K562 (cell line): ENCODE data around the gene SP2. TPM values are rescaled to one million over a fixed set of nuclear protein-coding genes. Genes with fewer than 3 reads are reported as not detected.

ENCODE experiments used
- LARP7 ChIP-seq: fragments of 450-650 bp; IDR thresholded peaks from 2 replicates; pipeline ENCODE4 v1.6.1; 2016
- TEAD1 ChIP-seq, 2 experiments: fragments of 450-650 bp in 1 of 2; sonication (generic) in 1 of 2; formaldehyde crosslinking; IDR thresholded peaks; 2 replicates each; pipeline versions ENCODE4 v1.4.0 to v1.8.0; 2020 to 2022; ENCODE audit warnings: mild to moderate bottlenecking in 2 of 2, missing genetic modification reagents in 1 of 2
- ZBTB11 ChIP-seq, 3 experiments: fragments of 200-800 bp in 1 of 3; fragments of 250-450 bp in 1 of 3; fragments of 450-650 bp in 1 of 3; sonication (Bioruptor Pico) in 1 of 3; sonication (Bioruptor generic) in 1 of 3; formaldehyde crosslinking in 1 of 3; IDR thresholded peaks; 2 replicates each; pipeline versions ENCODE4 v1.6.1 to v1.8.0; 2016 to 2022; ENCODE audit warnings: mild to moderate bottlenecking in 2 of 3, missing genetic modification characterization in 2 of 3, missing compliant biosample characterization in 1 of 3, moderate library complexity in 1 of 3
- ZHX1 ChIP-seq: fragments of 150-350 bp; conservative IDR thresholded peaks from 2 replicates; pipeline ENCODE4 v1.6.1; 2014; ENCODE audit warnings: low read length
- ZNF766 ChIP-seq: fragments of 200-800 bp; sonication (Bioruptor generic); conservative IDR thresholded peaks from 2 replicates; pipeline ENCODE4 v1.6.1; 2016; ENCODE audit warnings: missing genetic modification characterization, missing compliant biosample characterization
- polyA plus RNA-seq, 8 experiments: library from polyadenylated mRNA; depleted of rRNA in 4 of 8; stranded (reverse) in 5 of 8; unstranded in 3 of 8; fragments of >200 nt; fragmentation: Nextera tagmentation in 2 of 8; fragmentation: Illumina TruSeq in 1 of 8; extraction: Ambion mirVana in 2 of 8; extraction: Trizol in 1 of 8; gene quantifications; 2 replicates each; pipeline versions ENCODE4 v1.2.1 to v1.2.3, GENCODE V29; 2011 to 2014; ENCODE audit warnings: inconsistent platforms in 1 of 8, missing spikeins in 1 of 8
- total RNA-seq, 7 experiments: library from RNA; depleted of rRNA in 6 of 7; stranded (reverse); fragments of >200 nt in 6 of 7; fragmentation: Illumina TruSeq in 2 of 7; extraction: Trizol in 2 of 7; gene quantifications; 2 replicates each; pipeline versions ENCODE4 v1.2.1 to v1.2.3, GENCODE V29; 2011 to 2021; ENCODE audit warnings: low replicate concordance in 1 of 7
- TF ChIP-seq, protein P1 (sequence below): fragments of 150-350 bp; IDR thresholded peaks from 2 replicates; pipeline ENCODE4 v1.6.1; 2014; ENCODE audit warnings: low read depth, mild to moderate bottlenecking, low read length, borderline replicate concordance
- TF ChIP-seq, protein P2 (sequence below), 2 experiments: fragments of 450-650 bp; conservative IDR thresholded peaks; 2 replicates each; pipeline ENCODE4 v1.6.1; 2017; ENCODE audit warnings: mild to moderate bottlenecking in 2 of 2, moderate library complexity in 2 of 2

The SP2 gene
- total and polyA plus RNA-seq, 9 of the 15 experiments (the other 6 are each of a cell fraction or from before 2014, with no cell fraction given) = 0.77 to 22.3 (median 2.3) TPM

DNA sequence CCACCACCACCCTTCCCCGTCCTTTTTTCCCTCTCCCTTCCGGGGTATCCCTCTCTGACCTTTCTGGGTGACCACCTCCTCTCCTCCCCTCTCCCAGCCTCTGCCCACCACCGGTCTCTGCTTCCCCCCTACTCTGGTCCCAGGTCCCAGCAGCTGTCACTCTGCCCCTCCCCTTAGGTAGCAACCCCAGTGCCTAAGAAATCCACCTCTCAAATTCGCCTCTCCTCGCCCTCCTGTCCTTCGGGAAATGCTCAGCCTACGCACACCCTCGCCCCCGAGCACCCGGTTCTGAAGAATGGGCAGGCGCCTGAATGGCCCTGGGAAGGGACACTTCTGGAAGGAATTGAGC, 44.3 kb upstream of the SP2 start (continued):
- no peak for TF ChIP-seq TEAD1 (CRISPR knock-in tag; IDR thresholded peaks at IDR 0.05)
- TF ChIP-seq, protein P1, sequence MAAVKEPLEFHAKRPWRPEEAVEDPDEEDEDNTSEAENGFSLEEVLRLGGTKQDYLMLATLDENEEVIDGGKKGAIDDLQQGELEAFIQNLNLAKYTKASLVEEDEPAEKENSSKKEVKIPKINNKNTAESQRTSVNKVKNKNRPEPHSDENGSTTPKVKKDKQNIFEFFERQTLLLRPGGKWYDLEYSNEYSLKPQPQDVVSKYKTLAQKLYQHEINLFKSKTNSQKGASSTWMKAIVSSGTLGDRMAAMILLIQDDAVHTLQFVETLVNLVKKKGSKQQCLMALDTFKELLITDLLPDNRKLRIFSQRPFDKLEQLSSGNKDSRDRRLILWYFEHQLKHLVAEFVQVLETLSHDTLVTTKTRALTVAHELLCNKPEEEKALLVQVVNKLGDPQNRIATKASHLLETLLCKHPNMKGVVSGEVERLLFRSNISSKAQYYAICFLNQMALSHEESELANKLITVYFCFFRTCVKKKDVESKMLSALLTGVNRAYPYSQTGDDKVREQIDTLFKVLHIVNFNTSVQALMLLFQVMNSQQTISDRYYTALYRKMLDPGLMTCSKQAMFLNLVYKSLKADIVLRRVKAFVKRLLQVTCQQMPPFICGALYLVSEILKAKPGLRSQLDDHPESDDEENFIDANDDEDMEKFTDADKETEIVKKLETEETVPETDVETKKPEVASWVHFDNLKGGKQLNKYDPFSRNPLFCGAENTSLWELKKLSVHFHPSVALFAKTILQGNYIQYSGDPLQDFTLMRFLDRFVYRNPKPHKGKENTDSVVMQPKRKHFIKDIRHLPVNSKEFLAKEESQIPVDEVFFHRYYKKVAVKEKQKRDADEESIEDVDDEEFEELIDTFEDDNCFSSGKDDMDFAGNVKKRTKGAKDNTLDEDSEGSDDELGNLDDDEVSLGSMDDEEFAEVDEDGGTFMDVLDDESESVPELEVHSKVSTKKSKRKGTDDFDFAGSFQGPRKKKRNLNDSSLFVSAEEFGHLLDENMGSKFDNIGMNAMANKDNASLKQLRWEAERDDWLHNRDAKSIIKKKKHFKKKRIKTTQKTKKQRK = no peak
- 0 out of 2 replicates have a peak, but pooled peaks have one; percentile 35 for TF ChIP-seq LARP7
- no peak for TF ChIP-seq ZHX1
- TF ChIP-seq, protein P2, sequence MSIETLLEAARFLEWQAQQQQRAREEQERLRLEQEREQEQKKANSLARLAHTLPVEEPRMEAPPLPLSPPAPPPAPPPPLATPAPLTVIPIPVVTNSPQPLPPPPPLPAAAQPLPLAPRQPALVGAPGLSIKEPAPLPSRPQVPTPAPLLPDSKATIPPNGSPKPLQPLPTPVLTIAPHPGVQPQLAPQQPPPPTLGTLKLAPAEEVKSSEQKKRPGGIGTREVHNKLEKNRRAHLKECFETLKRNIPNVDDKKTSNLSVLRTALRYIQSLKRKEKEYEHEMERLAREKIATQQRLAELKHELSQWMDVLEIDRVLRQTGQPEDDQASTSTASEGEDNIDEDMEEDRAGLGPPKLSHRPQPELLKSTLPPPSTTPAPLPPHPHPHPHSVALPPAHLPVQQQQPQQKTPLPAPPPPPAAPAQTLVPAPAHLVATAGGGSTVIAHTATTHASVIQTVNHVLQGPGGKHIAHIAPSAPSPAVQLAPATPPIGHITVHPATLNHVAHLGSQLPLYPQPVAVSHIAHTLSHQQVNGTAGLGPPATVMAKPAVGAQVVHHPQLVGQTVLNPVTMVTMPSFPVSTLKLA (conservative IDR thresholded peaks at IDR 0.05) = no peak
- peak; percentile 39; the same call in 1 of the 2 replicates for TF ChIP-seq ZNF766 (CRISPR knock-in tag)
- TF ChIP-seq ZBTB11 (CRISPR knock-in tag; IDR thresholded peaks at IDR 0.05) = no peak
